Measurements from ENCODE around the gene ALDH1L1.

ALDH1L1 gene

GRCh38 chr3:126121074-126121473, 59.3 kb downstream of the ALDH1L1 start:
- no peak for DNase-seq

GRCh38 chr3:126119976-126120375, 60.4 kb downstream of the ALDH1L1 start:
- DNase-seq = no peak

- no peak for DNase-seq
These were observed 61.2 kb downstream of the ALDH1L1 start for GRCh38 chr3:126119008-126119675.

GRCh38 chr3:126118591-126118990, 61.8 kb downstream of the ALDH1L1 start:
- no peak for DNase-seq

GRCh38 chr3:126117786-126118185, 62.6 kb downstream of the ALDH1L1 start:
- no peak for DNase-seq

- DNase-seq = no peak
These were observed 63.2 kb downstream of the ALDH1L1 start for GRCh38 chr3:126117212-126117611.

- DNase-seq = no peak
These were observed 63.9 kb downstream of the ALDH1L1 start for GRCh38 chr3:126116526-126116925.

- DNase-seq = no peak
These were observed 65.7 kb downstream of the ALDH1L1 start for GRCh38 chr3:126114443-126115386.

GRCh38 chr3:126113733-126114442, 66.5 kb downstream of the ALDH1L1 start:
- DNase-seq = no peak

GRCh38 chr3:126113238-126113555, 67.2 kb downstream of the ALDH1L1 start:
- no peak for DNase-seq

- no peak for DNase-seq
These were observed 67.7 kb downstream of the ALDH1L1 start for GRCh38 chr3:126112531-126113237.

GRCh38 chr3:126111566-126112475, 68.6 kb downstream of the ALDH1L1 start:
- no peak for DNase-seq

GRCh38 chr3:126111126-126111551, 69.2 kb downstream of the ALDH1L1 start:
- no peak for DNase-seq

GRCh38 chr3:126110431-126111125, 69.8 kb downstream of the ALDH1L1 start:
- no peak for DNase-seq

- DNase-seq = no peak
These were observed 70.5 kb downstream of the ALDH1L1 start for GRCh38 chr3:126109880-126110235.

- DNase-seq = no peak
These were observed 71.1 kb downstream of the ALDH1L1 start for GRCh38 chr3:126109146-126109879.

GRCh38 chr3:126108676-126109050, 71.7 kb downstream of the ALDH1L1 start:
- DNase-seq = no peak

- DNase-seq = no peak
These were observed 72.3 kb downstream of the ALDH1L1 start for GRCh38 chr3:126107957-126108675.
